IMR-90 (cell line): ENCODE data around the gene GBX2. TPM values are rescaled to one million over a fixed set of nuclear protein-coding genes. Genes with fewer than 3 reads are reported as not detected.

ENCODE experiments used
- ATAC-seq: fragments of 200-7000 bp; cut with Tn5 transposase; 2 replicates; pipeline ENCODE4 v1.9.1; 2020; ENCODE audit warnings: low read depth, mild to moderate bottlenecking, moderate library complexity
- BruUV-seq: library from RNA; stranded (reverse); fragments of 400-500 nt; replicated peaks from 2 replicates; lab custom pipeline; 2021; lab: Mats Ljungman, UMichigan
- CTCF ChIA-PET: fragments of 300-600 bp; formaldehyde crosslinking; extraction: SDS; loops from one replicate; lab custom pipeline; 2021; ENCODE audit warnings: antibody characterized with exemption; lab: Yijun Ruan, JAX
- POLR2A ChIA-PET: fragments of 300-600 bp; sonication (Branson Sonifier 250); formaldehyde crosslinking; loops from one replicate; lab custom pipeline; 2022; ENCODE audit warnings: antibody characterized with exemption; ENCODE audit not compliant: unreplicated experiment; lab: Charles Lee
- DNase-seq: peaks from one replicate; pipeline ENCODE4 v3.0.0; 2013
- H2AFZ ChIP-seq: replicated peaks from 2 replicates; pipeline ENCODE3; 2013; ENCODE audit warnings: low read length, mild to moderate bottlenecking; ENCODE audit not compliant: poor library complexity
- H2AK5ac ChIP-seq: 2 replicates; pipeline ENCODE4 v1.6.1; 2013; ENCODE audit warnings: low read depth, low read length, inconsistent platforms
- H2AK9ac ChIP-seq: replicated peaks from 2 replicates; pipeline ENCODE3; 2013; ENCODE audit warnings: mild to moderate bottlenecking, low read depth, low read length, moderate library complexity; ENCODE audit not compliant: poor library complexity
- H2BK120ac ChIP-seq: 2 replicates; pipeline ENCODE4 v1.6.1; 2013; ENCODE audit warnings: low read depth, low read length, inconsistent platforms
- H2BK15ac ChIP-seq: 3 replicates; pipeline ENCODE4 v1.6.1; 2013; ENCODE audit warnings: low read depth, low read length, inconsistent platforms
- H2BK20ac ChIP-seq: 2 replicates; pipeline ENCODE4 v1.6.1; 2013; ENCODE audit warnings: low read depth, mild to moderate bottlenecking, inconsistent platforms, low read length, moderate library complexity
- H2BK5ac ChIP-seq: 2 replicates; pipeline ENCODE4 v1.6.1; 2013; ENCODE audit warnings: mild to moderate bottlenecking, low read depth, low read length, inconsistent platforms; ENCODE audit not compliant: poor library complexity, severe bottlenecking
- H3K14ac ChIP-seq: replicated peaks from 2 replicates; pipeline ENCODE4 v1.6.1; 2013; ENCODE audit warnings: low read depth, low read length, inconsistent platforms
- H3K18ac ChIP-seq: 2 replicates; pipeline ENCODE4 v1.6.1; 2013; ENCODE audit warnings: low read depth, low read length, control low read depth
- H3K23ac ChIP-seq: 2 replicates; pipeline ENCODE4 v1.6.1; 2013; ENCODE audit warnings: low read depth, low read length, inconsistent platforms
- H3K27ac ChIP-seq: 2 replicates; pipeline ENCODE4 v1.5.1; 2013; ENCODE audit warnings: mild to moderate bottlenecking, control low read depth, low read length; ENCODE audit not compliant: insufficient read depth
- H3K27me3 ChIP-seq: 2 replicates; pipeline ENCODE4 v1.6.1; 2013; ENCODE audit warnings: low read length; ENCODE audit not compliant: control insufficient read depth, insufficient read depth
- H3K36me3 ChIP-seq: 2 replicates; pipeline ENCODE4 v1.6.1; 2013; ENCODE audit warnings: low read length, mixed read lengths; ENCODE audit not compliant: control insufficient read depth, insufficient read depth
- H3K4ac ChIP-seq: 2 replicates; pipeline ENCODE4 v1.6.1; 2013; ENCODE audit warnings: low read depth, low read length, inconsistent platforms
- H3K4me1 ChIP-seq: 2 replicates; pipeline ENCODE4 v1.6.1; 2013; ENCODE audit warnings: low read length, mixed read lengths; ENCODE audit not compliant: control insufficient read depth, insufficient read depth
- H3K4me2 ChIP-seq: 2 replicates; pipeline ENCODE4 v1.6.1; 2013; ENCODE audit warnings: low read depth, mild to moderate bottlenecking, control low read depth, low read length, moderate library complexity
- H3K4me3 ChIP-seq: 2 replicates; pipeline ENCODE4 v1.5.1; 2013; ENCODE audit warnings: low read depth, mild to moderate bottlenecking, control low read depth, low read length, moderate library complexity; ENCODE audit not compliant: insufficient read depth
- H3K56ac ChIP-seq: 2 replicates; pipeline ENCODE4 v1.6.1; 2013; ENCODE audit warnings: low read length, inconsistent platforms; ENCODE audit not compliant: insufficient read depth; ENCODE audit errors: extremely low read depth
- H3K79me1 ChIP-seq, 2 experiments: 2 replicates each; pipeline ENCODE4 v1.6.1; 2013; ENCODE audit warnings: low read length in 2 of 2, inconsistent platforms in 1 of 2, low read depth in 1 of 2
- H3K9ac ChIP-seq: 2 replicates; pipeline ENCODE4 v1.6.1; 2013; ENCODE audit warnings: low read depth, low read length, control low read depth
- H3K9me1 ChIP-seq: 2 replicates; pipeline ENCODE4 v1.6.1; 2013; ENCODE audit warnings: low read length, inconsistent platforms; ENCODE audit not compliant: insufficient read depth
- H3K9me3 ChIP-seq: 2 replicates; pipeline ENCODE4 v1.6.1; 2013; ENCODE audit warnings: low read length; ENCODE audit not compliant: control insufficient read depth, insufficient read depth
- H4K20me1 ChIP-seq: 2 replicates; pipeline ENCODE4 v1.6.1; 2013; ENCODE audit warnings: low read length, inconsistent platforms; ENCODE audit not compliant: insufficient read depth
- H4K5ac ChIP-seq: 2 replicates; pipeline ENCODE4 v1.6.1; 2013; ENCODE audit warnings: mild to moderate bottlenecking, low read depth, low read length, control low read depth
- H4K8ac ChIP-seq, 2 experiments: 2 replicates each; pipeline ENCODE4 v1.6.1; 2013; ENCODE audit warnings: low read depth in 2 of 2, low read length in 2 of 2, control low read depth in 1 of 2, inconsistent platforms in 1 of 2
- H4K91ac ChIP-seq: 2 replicates; pipeline ENCODE4 v1.6.1; 2013; ENCODE audit warnings: low read depth, low read length, inconsistent platforms; ENCODE audit not compliant: insufficient read depth
- CEBPB ChIP-seq: IDR thresholded peaks from 2 replicates; pipeline ENCODE4 v1.6.1; 2012; ENCODE audit warnings: low read depth, low read length, improper control_type of control experiment
- MXI1 ChIP-seq: IDR thresholded peaks from 2 replicates; pipeline ENCODE4 v1.6.1; 2012; ENCODE audit warnings: low read depth, mild to moderate bottlenecking, low read length, moderate library complexity, borderline replicate concordance
- USF2 ChIP-seq: fragments of 150-350 bp; IDR thresholded peaks from 2 replicates; pipeline ENCODE4 v1.6.1; 2017; ENCODE audit warnings: mild to moderate bottlenecking, antibody characterized with exemption, low read length, low read depth
- WGBS, 2 experiments: methylation state at CpG; one replicate each; pipeline versions ENCODE4 v1.1.5 to v1.1.7; 2013; ENCODE audit warnings: missing lambda C conversion rate in 2 of 2; ENCODE audit not compliant: insufficient read length in 1 of 2; ENCODE audit errors: extremely low coverage in 2 of 2; 5-methylcytosine and 5-hydroxymethylcytosine counted together
- dilution Hi-C: fragments of 300-500 bp; cut with HindIII; formaldehyde crosslinking; loops from one replicate; pipeline ENCODE4 v1.14.3; 2018; ENCODE audit warnings: low sequenced_read_pairs; ENCODE audit not compliant: unreplicated experiment
- in situ Hi-C: fragments of 300-500 bp; cut with MboI; formaldehyde crosslinking; loops from 3 replicates; pipeline ENCODE4 v1.14.3; 2019; ENCODE audit warnings: low sequenced_read_pairs, inconsistent platforms, mixed read lengths
- intact Hi-C: fragments of 100-400 bp; cut with micrococcal nuclease; formaldehyde crosslinking; loops from 2 replicates; pipeline ENCODE4 v1.10.0; 2022
- polyA plus RNA-seq, 3 experiments: library from polyadenylated mRNA; depleted of rRNA; stranded (reverse); fragments of >200 nt; gene quantifications; 2 replicates each; pipeline ENCODE4 v1.2.3, GENCODE V29; 2012; ENCODE audit warnings: low replicate concordance in 1 of 3
- total RNA-seq: library from RNA; depleted of rRNA; stranded (reverse); fragments of >200 nt; gene quantifications from 2 replicates; pipeline ENCODE4 v1.2.3, GENCODE V29; 2012

GBX2 gene
- total and polyA plus RNA-seq, 2 of the 4 experiments (the other 2 are of a cell fraction), result 0.10 TPM; not detected in 1

- Histone ChIP-seq H3K4ac (no peak overlapping the region), H2BK5ac (no peak overlapping the region), H3K9ac (no peak overlapping the region), H3K18ac (no peak overlapping the region), H4K20me1 (no peaks in the 10 kb centered on the region), H3K79me1 (no peaks in the 10 kb centered on the region), H2AFZ (no peak overlapping the region), H4K8ac (no peak overlapping the region), H4K5ac (no peak overlapping the region), H3K4me3 (no peak overlapping the region), H3K27me3 (peaks cover 45% of the 10 kb centered on the region), H3K4me2 (no peak overlapping the region), H2AK5ac (no peak overlapping the region), H4K91ac (no peak overlapping the region), H3K14ac (no peak overlapping the region), H3K4me1 (peaks cover 6% of the 10 kb centered on the region), H3K9me3 (no peaks in the 10 kb centered on the region; the same call in 1 of the 2 replicates), H3K36me3 (no peaks in the 10 kb centered on the region), H3K27ac (no peak overlapping the region), H3K56ac (no peak overlapping the region), H2BK20ac (no peak overlapping the region), H2BK15ac (no peak overlapping the region), H2AK9ac (no peak overlapping the region), H3K23ac (no peak overlapping the region), H2BK120ac (no peak overlapping the region), H3K9me1 (no peaks in the 10 kb centered on the region)
- intact Hi-C loops (loop anchor here (1.0 to 10.0 kb wide), 2 partner anchors 231 to 372 kb away; no protein-coding TSS in a partner anchor), dilution Hi-C loops (loop anchor here (25.0 kb wide), 1 partner anchor 388 kb away; no protein-coding TSS in a partner anchor), in situ Hi-C loops (loop anchor here (5.0 kb wide), 1 partner anchor 408 kb away; no protein-coding TSS in a partner anchor)
- no CpG with 5 or more reads among the region's 6 CpGs for WGBS, 2 experiments
- DNase-seq (no peak), ATAC-seq (no peak)
- CTCF ChIA-PET, result interaction anchor here (0.7 to 1.0 kb wide), 3 partner anchors 14 to 397 kb away, joined by 3 to 4 read pairs (median 4); no protein-coding TSS in a partner anchor
- TF ChIP-seq USF2, result 0 out of 2 replicates have a peak, but pooled peaks have one; percentile 7
- no peak for TF ChIP-seq MXI1
- TF ChIP-seq CEBPB, result no peak
- POLR2A ChIA-PET, result no interaction called here
- no TSS peak for BruUV-seq
Observed at GRCh38 chr2:236175548-236176150, 7.5 kb upstream of the GBX2 start.
